Parathyroid adenoma (tissue), 2 donors: ENCODE results near the gene CALHM3.

Experiments used
- H2AFZ ChIP-seq: fragments of 300-600 bp; sonication (generic); one replicate; pipeline ENCODE4 v1.7.0; 2017; ENCODE audit warnings: antibody characterized with exemption, mild to moderate bottlenecking
- H3K27ac ChIP-seq: fragments of 300-600 bp; sonication (generic); one replicate; pipeline ENCODE4 v1.7.0; 2017
- H3K27me3 ChIP-seq: fragments of 300-600 bp; sonication (generic); one replicate; pipeline ENCODE4 v1.7.0; 2017; ENCODE audit warnings: low read length; ENCODE audit not compliant: control insufficient read depth, insufficient read depth
- H3K36me3 ChIP-seq: fragments of 300-600 bp; sonication (generic); one replicate; pipeline ENCODE4 v1.7.0; 2017; ENCODE audit warnings: low read length; ENCODE audit not compliant: control insufficient read depth, insufficient read depth
- H3K4me1 ChIP-seq: fragments of 300-600 bp; sonication (generic); one replicate; pipeline ENCODE4 v1.7.0; 2017; ENCODE audit warnings: control low read depth
- H3K4me2 ChIP-seq: fragments of 300-600 bp; sonication (generic); one replicate; pipeline ENCODE4 v1.7.0; 2017; ENCODE audit warnings: low read length
- H3K4me3 ChIP-seq: fragments of 300-600 bp; sonication (generic); one replicate; pipeline ENCODE4 v1.7.0; 2017; ENCODE audit warnings: low read depth, low read length
- H3K79me2 ChIP-seq: fragments of 300-600 bp; sonication (generic); one replicate; pipeline ENCODE4 v1.7.0; 2017; ENCODE audit warnings: control low read depth
- H3K9ac ChIP-seq: fragments of 300-600 bp; sonication (generic); one replicate; pipeline ENCODE4 v1.7.0; 2017; ENCODE audit warnings: mild to moderate bottlenecking
- H3K9me3 ChIP-seq: fragments of 300-600 bp; sonication (generic); one replicate; pipeline ENCODE4 v1.7.0; 2017; ENCODE audit warnings: low read length; ENCODE audit not compliant: control insufficient read depth
- CTCF ChIP-seq: fragments of 300-600 bp; sonication (generic); IDR thresholded peaks from one replicate; pipeline ENCODE4 v1.7.0; 2017; ENCODE audit warnings: antibody characterized with exemption, mild to moderate bottlenecking
- donor health status: primary hyperparathyroidism.

The CALHM3 gene

GRCh38 chr10:103467406-103467805 lies 11.6 kb downstream of the CALHM3 start:
- Histone ChIP-seq H3K4me3 (no peak overlapping the region), H3K4me1 (no peaks in the 10 kb centered on the region), H3K4me2 (no peak overlapping the region), H3K27ac (no peak overlapping the region), H3K79me2 (no peaks in the 10 kb centered on the region), H3K9me3 (no peaks in the 10 kb centered on the region), H3K36me3 (no peaks in the 10 kb centered on the region), H3K9ac (no peak overlapping the region), H2AFZ (no peak overlapping the region), H3K27me3 (no peaks in the 10 kb centered on the region)
- TF ChIP-seq CTCF, result no peak

- Histone ChIP-seq H3K36me3 (no peaks in the 10 kb centered on the region), H3K79me2 (no peaks in the 10 kb centered on the region), H3K9me3 (no peaks in the 10 kb centered on the region), H3K9ac (no peak overlapping the region), H3K27ac (no peak overlapping the region), H3K4me2 (no peak overlapping the region), H3K27me3 (no peaks in the 10 kb centered on the region), H3K4me3 (no peak overlapping the region), H2AFZ (no peak overlapping the region), H3K4me1 (no peaks in the 10 kb centered on the region)
- TF ChIP-seq CTCF, result no peak
Observed at GRCh38 chr10:103466734-103467133, 12.3 kb downstream of the CALHM3 start.

- no peaks in the 10 kb centered on the region for H3K36me3 ChIP-seq
- no peak overlapping the region for H3K4me2 ChIP-seq
- no peak overlapping the region for H3K9ac ChIP-seq
- TF ChIP-seq CTCF, result no peak
- H3K79me2 ChIP-seq, result no peaks in the 10 kb centered on the region
- H3K27me3 ChIP-seq, result no peaks in the 10 kb centered on the region
- H3K27ac ChIP-seq, result no peak overlapping the region
- no peak overlapping the region for H3K4me3 ChIP-seq
- no peak overlapping the region for H2AFZ ChIP-seq
- H3K4me1 ChIP-seq, result no peaks in the 10 kb centered on the region
- no peaks in the 10 kb centered on the region for H3K9me3 ChIP-seq
Observed at GRCh38 chr10:103465411-103466179, 13.4 kb downstream of the CALHM3 start.

- H3K4me1 ChIP-seq, result no peaks in the 10 kb centered on the region
- no peak overlapping the region for H3K27ac ChIP-seq
- no peak overlapping the region for H3K9ac ChIP-seq
- no peak for TF ChIP-seq CTCF
- H2AFZ ChIP-seq, result no peak overlapping the region
- H3K4me2 ChIP-seq, result no peak overlapping the region
- H3K79me2 ChIP-seq, result no peaks in the 10 kb centered on the region
- no peak overlapping the region for H3K4me3 ChIP-seq
- H3K27me3 ChIP-seq, result no peaks in the 10 kb centered on the region
- H3K9me3 ChIP-seq, result no peaks in the 10 kb centered on the region
- H3K36me3 ChIP-seq, result no peaks in the 10 kb centered on the region
Observed at GRCh38 chr10:103463499-103463898, 15.5 kb downstream of the CALHM3 start.

GRCh38 chr10:103459615-103460014 lies 19.4 kb downstream of the CALHM3 start:
- no peak overlapping the region for H3K4me2 ChIP-seq
- no peak for TF ChIP-seq CTCF
- no peaks in the 10 kb centered on the region for H3K4me1 ChIP-seq
- H3K9ac ChIP-seq, result no peak overlapping the region
- no peaks in the 10 kb centered on the region for H3K79me2 ChIP-seq
- H3K4me3 ChIP-seq, result no peak overlapping the region
- no peak overlapping the region for H3K27ac ChIP-seq
- no peaks in the 10 kb centered on the region for H3K9me3 ChIP-seq
- no peaks in the 10 kb centered on the region for H3K36me3 ChIP-seq
- H2AFZ ChIP-seq, result no peak overlapping the region
- H3K27me3 ChIP-seq, result no peaks in the 10 kb centered on the region
